ENCODE results near the gene PVR.

Gene PVR

DNA sequence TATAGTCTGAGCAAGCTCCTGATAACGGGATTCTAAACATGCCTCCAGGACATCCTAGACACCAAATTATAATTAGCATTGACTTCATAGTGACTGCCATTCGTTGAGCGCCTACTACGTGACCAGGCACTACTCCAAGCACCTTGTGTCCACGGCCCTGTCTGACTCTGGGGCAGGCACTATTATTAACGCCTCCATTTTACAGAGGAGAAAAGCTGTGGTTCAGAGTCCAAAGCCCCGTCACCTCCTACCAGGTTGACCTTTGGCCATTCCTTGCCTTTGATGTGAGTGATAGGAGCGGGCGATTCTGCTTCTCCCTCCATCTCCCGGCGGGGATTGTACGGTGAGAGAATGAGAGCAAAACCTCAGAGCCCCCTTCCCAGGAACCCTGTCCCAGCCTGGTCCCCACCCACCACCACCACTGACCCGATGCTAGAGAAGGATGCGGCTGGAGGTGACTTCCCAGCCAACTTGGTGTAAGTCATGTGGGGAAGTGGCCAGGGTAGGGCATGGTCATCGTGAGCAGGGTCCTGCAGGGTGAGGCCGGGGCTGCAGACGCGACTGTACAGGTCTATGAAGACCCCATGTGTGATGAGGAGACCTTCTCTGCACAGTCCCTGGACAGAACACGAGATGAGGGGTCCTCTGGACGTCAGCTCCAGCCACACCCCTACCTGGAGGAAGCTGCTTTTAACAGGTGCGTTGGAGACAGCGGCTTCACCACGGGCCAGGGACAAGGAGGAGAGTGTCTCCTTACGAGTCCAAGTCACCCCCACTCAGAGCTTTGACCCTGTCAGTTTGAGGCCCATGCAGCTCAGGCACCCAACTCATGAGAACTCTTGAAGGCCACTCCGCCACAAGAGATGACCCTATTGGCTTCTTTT lies 30.2 kb upstream of the PVR start, which contains the start of gene IGSF23:
Gene IGSF23, plus strand, starts transcription at position 269 of the 884 bp plus-strand sequence. Its CDS starts 83 bp downstream, at position 352.
- Histone ChIP-seq H3K79me2 (ENCODE audit: control insufficient read depth, insufficient read depth, low read length, poor library complexity) (no peaks in the 10 kb centered on the region), H2AFZ (ENCODE audit: insufficient read depth, low read length, poor library complexity) (no peak within 1 kb of the TSS), H2BK12ac (ENCODE audit: low read length) (no peak within 1 kb of the TSS), H2BK120ac (ENCODE audit: insufficient read depth, low read length, poor library complexity) (no peak within 1 kb of the TSS), H3K4me3 (ENCODE audit: low read depth, low read length) (peak within 1 kb of the TSS; percentile 43), H3K4me1 (ENCODE audit: control insufficient read depth in 1 of 2, insufficient read depth in 2 of 2, low read length in 2 of 2) (no peaks in the 10 kb centered on the region), H2AK5ac (ENCODE audit: low read length) (no peak within 1 kb of the TSS), H3K4ac (ENCODE audit: low read depth, low read length) (no peak within 1 kb of the TSS), H3K27me3 (ENCODE audit: insufficient read depth, low read length) (no peaks in the 10 kb centered on the region), H3K18ac (ENCODE audit: low read length) (no peak within 1 kb of the TSS), H4K12ac (ENCODE audit: low read depth, low read length) (no peak within 1 kb of the TSS), H3K27ac (ENCODE audit: low read depth, low read length) (no peak within 1 kb of the TSS), H3K23ac (ENCODE audit: low read length) (no peak within 1 kb of the TSS), H3K9ac (ENCODE audit: low read length) (no peak within 1 kb of the TSS), H3K36me3 (ENCODE audit: control insufficient read depth in 1 of 2, insufficient read depth in 2 of 2, low read length in 2 of 2) (no peaks in the 10 kb centered on the region), H3K14ac (ENCODE audit: low read length) (no peak within 1 kb of the TSS), H3K79me1 (ENCODE audit: low read length) (no peaks in the 10 kb centered on the region), H3K9me3 (ENCODE audit: insufficient read depth, low read depth, low read length) (peaks cover 1% of the 10 kb centered on the region), H3K4me2 (ENCODE audit: low read length) (no peak within 1 kb of the TSS), H2BK5ac (ENCODE audit: low read depth, low read length, poor library complexity) (no peak within 1 kb of the TSS), H4K8ac (ENCODE audit: low read depth, low read length) (no peak within 1 kb of the TSS), H4K91ac (ENCODE audit: low read depth, low read length) (no peak within 1 kb of the TSS)
- WGBS (ENCODE audit: extremely low coverage, insufficient coverage, insufficient read length), result no CpG with 5 or more reads among the region's 25 CpGs
- peak in 1 of 2 donors; percentile 67 for DNase-seq

GRCh38 chr19:44614313-44614712 lies 29.4 kb upstream of the PVR start:
- Histone ChIP-seq H3K18ac (ENCODE audit: low read length) (no peak overlapping the region), H2BK120ac (ENCODE audit: insufficient read depth, low read length, poor library complexity) (no peak overlapping the region), H3K4me3 (ENCODE audit: low read depth, low read length) (no peak overlapping the region), H2BK12ac (ENCODE audit: low read length) (no peak overlapping the region), H2AK5ac (ENCODE audit: low read length) (no peak overlapping the region), H3K79me1 (ENCODE audit: low read length) (no peaks in the 10 kb centered on the region), H3K14ac (ENCODE audit: low read length) (no peak overlapping the region), H3K4me2 (ENCODE audit: low read length) (no peak overlapping the region), H3K9me3 (ENCODE audit: insufficient read depth, low read depth, low read length) (peaks cover 1% of the 10 kb centered on the region), H2AFZ (ENCODE audit: insufficient read depth, low read length, poor library complexity) (no peak overlapping the region), H3K4me1 (ENCODE audit: control insufficient read depth in 1 of 2, insufficient read depth in 2 of 2, low read length in 2 of 2) (no peaks in the 10 kb centered on the region), H4K8ac (ENCODE audit: low read depth, low read length) (no peak overlapping the region), H3K23ac (ENCODE audit: low read length) (no peak overlapping the region), H4K12ac (ENCODE audit: low read depth, low read length) (no peak overlapping the region), H3K4ac (ENCODE audit: low read depth, low read length) (no peak overlapping the region), H4K91ac (ENCODE audit: low read depth, low read length) (no peak overlapping the region), H3K27me3 (ENCODE audit: insufficient read depth, low read length) (no peaks in the 10 kb centered on the region), H3K79me2 (ENCODE audit: control insufficient read depth, insufficient read depth, low read length, poor library complexity) (no peaks in the 10 kb centered on the region), H3K36me3 (ENCODE audit: control insufficient read depth in 1 of 2, insufficient read depth in 2 of 2, low read length in 2 of 2) (no peaks in the 10 kb centered on the region), H3K27ac (ENCODE audit: low read depth, low read length) (no peak overlapping the region), H3K9ac (ENCODE audit: low read length) (no peak overlapping the region), H2BK5ac (ENCODE audit: low read depth, low read length, poor library complexity) (no peak overlapping the region)
- no CpG with 5 or more reads among the region's 10 CpGs for WGBS (ENCODE audit: extremely low coverage, insufficient coverage, insufficient read length)
- peak; percentile 52 to 81 for DNase-seq

- H3K27me3 ChIP-seq (ENCODE audit: insufficient read depth, low read length), result no peaks in the 10 kb centered on the region
- no peak overlapping the region for H4K91ac ChIP-seq (ENCODE audit: low read depth, low read length)
- H4K12ac ChIP-seq (ENCODE audit: low read depth, low read length), result no peak overlapping the region
- H3K36me3 ChIP-seq (ENCODE audit: control insufficient read depth in 1 of 2, insufficient read depth in 2 of 2, low read length in 2 of 2), result no peaks in the 10 kb centered on the region
- no peak overlapping the region for H3K18ac ChIP-seq (ENCODE audit: low read length)
- H3K4me3 ChIP-seq (ENCODE audit: low read depth, low read length), result no peak overlapping the region
- no CpG with 5 or more reads among the region's 5 CpGs for WGBS (ENCODE audit: extremely low coverage, insufficient coverage, insufficient read length)
- no peak for DNase-seq
- no peak overlapping the region for H2AK5ac ChIP-seq (ENCODE audit: low read length)
- no peak overlapping the region for H2BK120ac ChIP-seq (ENCODE audit: insufficient read depth, low read length, poor library complexity)
- no peak overlapping the region for H2BK12ac ChIP-seq (ENCODE audit: low read length)
- H3K79me2 ChIP-seq (ENCODE audit: control insufficient read depth, insufficient read depth, low read length, poor library complexity), result no peaks in the 10 kb centered on the region
- H3K79me1 ChIP-seq (ENCODE audit: low read length), result no peaks in the 10 kb centered on the region
- H2AFZ ChIP-seq (ENCODE audit: insufficient read depth, low read length, poor library complexity), result no peak overlapping the region
- no peak overlapping the region for H3K23ac ChIP-seq (ENCODE audit: low read length)
- no peak overlapping the region for H3K4me2 ChIP-seq (ENCODE audit: low read length)
- H3K4me1 ChIP-seq (ENCODE audit: control insufficient read depth in 1 of 2, insufficient read depth in 2 of 2, low read length in 2 of 2), result no peaks in the 10 kb centered on the region
- H2BK5ac ChIP-seq (ENCODE audit: low read depth, low read length, poor library complexity), result no peak overlapping the region
- H3K9ac ChIP-seq (ENCODE audit: low read length), result no peak overlapping the region
- no peak overlapping the region for H4K8ac ChIP-seq (ENCODE audit: low read depth, low read length)
- no peak overlapping the region for H3K4ac ChIP-seq (ENCODE audit: low read depth, low read length)
- peaks cover 1% of the 10 kb centered on the region for H3K9me3 ChIP-seq (ENCODE audit: insufficient read depth, low read depth, low read length)
- no peak overlapping the region for H3K27ac ChIP-seq (ENCODE audit: low read depth, low read length)
- H3K14ac ChIP-seq (ENCODE audit: low read length), result no peak overlapping the region
Observed at GRCh38 chr19:44615863-44616247, 27.9 kb upstream of the PVR start.

DNA sequence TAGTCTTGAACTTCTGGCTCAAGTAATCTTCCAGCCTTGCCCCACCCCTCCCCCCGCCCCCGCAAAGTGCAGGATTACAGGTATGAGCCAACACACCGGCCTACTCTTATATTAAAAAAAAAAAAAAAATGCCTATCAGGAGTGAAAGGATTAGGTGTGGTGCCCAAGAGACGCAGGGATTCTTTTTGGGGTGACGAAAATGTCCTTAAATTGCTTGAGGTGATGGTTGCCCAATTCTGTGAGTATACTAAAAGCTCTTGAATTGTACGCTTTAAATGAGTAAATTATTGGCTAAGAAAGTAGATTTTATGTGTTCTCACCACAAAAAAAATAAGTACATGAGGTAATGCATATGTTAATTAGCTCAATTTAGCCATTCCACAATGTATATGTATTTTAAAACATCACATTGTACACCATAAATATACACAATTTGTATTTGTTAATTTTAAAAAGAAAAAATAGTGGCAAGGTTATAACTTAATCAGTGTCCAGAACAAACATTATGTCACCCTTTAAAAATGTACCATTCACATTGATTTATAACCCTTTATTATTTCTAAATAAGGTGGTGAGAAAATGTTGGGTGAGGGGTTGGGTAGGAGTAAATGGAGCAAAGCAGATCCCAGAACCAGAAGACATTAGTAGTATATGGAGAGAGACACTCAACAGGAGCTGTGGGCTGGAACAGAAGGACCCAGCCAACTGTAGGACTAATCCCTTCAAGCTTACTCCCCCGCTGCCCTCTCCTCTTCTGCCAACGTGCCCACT lies 26.4 kb upstream of the PVR start:
- Histone ChIP-seq H3K9me3 (ENCODE audit: insufficient read depth, low read depth, low read length) (peaks cover 1% of the 10 kb centered on the region), H3K27ac (ENCODE audit: low read depth, low read length) (no peak overlapping the region), H3K36me3 (ENCODE audit: control insufficient read depth in 1 of 2, insufficient read depth in 2 of 2, low read length in 2 of 2) (no peaks in the 10 kb centered on the region), H4K91ac (ENCODE audit: low read depth, low read length) (no peak overlapping the region), H4K12ac (ENCODE audit: low read depth, low read length) (no peak overlapping the region), H3K18ac (ENCODE audit: low read length) (no peak overlapping the region), H3K4me2 (ENCODE audit: low read length) (no peak overlapping the region), H2BK12ac (ENCODE audit: low read length) (no peak overlapping the region), H2AFZ (ENCODE audit: insufficient read depth, low read length, poor library complexity) (no peak overlapping the region), H2BK5ac (ENCODE audit: low read depth, low read length, poor library complexity) (no peak overlapping the region), H2AK5ac (ENCODE audit: low read length) (no peak overlapping the region), H3K14ac (ENCODE audit: low read length) (no peak overlapping the region), H3K4me3 (ENCODE audit: low read depth, low read length) (no peak overlapping the region), H3K79me2 (ENCODE audit: control insufficient read depth, insufficient read depth, low read length, poor library complexity) (no peaks in the 10 kb centered on the region), H3K9ac (ENCODE audit: low read length) (no peak overlapping the region), H3K4ac (ENCODE audit: low read depth, low read length) (no peak overlapping the region), H3K23ac (ENCODE audit: low read length) (no peak overlapping the region), H3K79me1 (ENCODE audit: low read length) (no peaks in the 10 kb centered on the region), H3K27me3 (ENCODE audit: insufficient read depth, low read length) (no peaks in the 10 kb centered on the region), H4K8ac (ENCODE audit: low read depth, low read length) (no peak overlapping the region), H2BK120ac (ENCODE audit: insufficient read depth, low read length, poor library complexity) (no peak overlapping the region), H3K4me1 (ENCODE audit: control insufficient read depth in 1 of 2, insufficient read depth in 2 of 2, low read length in 2 of 2) (no peaks in the 10 kb centered on the region)
- no CpG with 5 or more reads among the region's 8 CpGs for WGBS (ENCODE audit: extremely low coverage, insufficient coverage, insufficient read length)
- no peak for DNase-seq

Measured in trophoblast cell (in vitro differentiated cells and primary cell).